Globus pallidus (tissue), 1 donor: ENCODE measurements around the gene RBCK1.
A peak's percentile ranks its signal among the peaks of the same experiment; 100 is the strongest.
"Not testable (repeated sequence)": the region's sequence is repeated elsewhere in the genome, so short reads cannot be mapped to it uniquely, and the experiment has no call there.

Experiments
- DNase-seq: peaks from one replicate; pipeline ENCODE4 v3.0.0-alpha.2; 2015; ENCODE audit warnings: low spot score

Gene RBCK1

DNA sequence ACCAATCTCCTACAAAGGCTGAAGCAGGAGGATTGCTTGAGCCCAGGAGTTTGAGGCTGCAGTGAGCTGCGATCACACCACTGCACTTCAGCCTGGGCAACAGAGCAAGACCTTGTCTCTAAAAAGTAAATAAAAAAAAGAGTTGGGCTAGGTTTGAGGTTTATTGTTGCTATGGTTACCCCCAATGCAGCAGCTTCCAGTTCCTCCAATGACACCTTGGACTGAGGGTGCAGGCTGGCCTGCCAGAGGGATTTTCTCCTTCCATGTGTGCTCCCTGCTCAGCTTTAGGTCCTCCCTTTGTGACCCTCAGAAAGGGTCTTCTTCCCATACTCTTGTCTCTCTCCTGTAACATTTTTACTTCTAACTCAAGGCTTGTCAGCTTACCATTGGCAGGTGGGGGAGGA, 64.8 kb downstream of the RBCK1 start:
- no peak for DNase-seq

DNA sequence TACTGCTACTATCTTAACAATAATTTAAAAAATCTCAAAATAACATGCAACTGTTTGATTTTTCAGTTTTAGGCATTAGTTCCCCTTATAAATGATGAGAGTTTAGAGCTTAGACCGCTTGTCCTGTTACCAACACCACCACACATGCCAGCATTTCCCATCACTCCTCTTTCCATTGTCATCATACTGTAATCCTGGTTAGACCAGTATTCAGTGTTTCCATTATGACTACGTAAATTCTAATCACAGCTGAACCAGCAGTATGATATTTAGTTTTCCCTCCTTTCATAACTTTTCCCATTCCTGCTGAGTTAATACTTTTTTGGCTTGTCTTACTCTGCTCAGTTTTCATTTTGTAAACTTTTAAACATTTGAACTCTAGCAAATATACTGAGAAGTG, 66.5 kb downstream of the RBCK1 start:
- DNase-seq: no peak

DNA sequence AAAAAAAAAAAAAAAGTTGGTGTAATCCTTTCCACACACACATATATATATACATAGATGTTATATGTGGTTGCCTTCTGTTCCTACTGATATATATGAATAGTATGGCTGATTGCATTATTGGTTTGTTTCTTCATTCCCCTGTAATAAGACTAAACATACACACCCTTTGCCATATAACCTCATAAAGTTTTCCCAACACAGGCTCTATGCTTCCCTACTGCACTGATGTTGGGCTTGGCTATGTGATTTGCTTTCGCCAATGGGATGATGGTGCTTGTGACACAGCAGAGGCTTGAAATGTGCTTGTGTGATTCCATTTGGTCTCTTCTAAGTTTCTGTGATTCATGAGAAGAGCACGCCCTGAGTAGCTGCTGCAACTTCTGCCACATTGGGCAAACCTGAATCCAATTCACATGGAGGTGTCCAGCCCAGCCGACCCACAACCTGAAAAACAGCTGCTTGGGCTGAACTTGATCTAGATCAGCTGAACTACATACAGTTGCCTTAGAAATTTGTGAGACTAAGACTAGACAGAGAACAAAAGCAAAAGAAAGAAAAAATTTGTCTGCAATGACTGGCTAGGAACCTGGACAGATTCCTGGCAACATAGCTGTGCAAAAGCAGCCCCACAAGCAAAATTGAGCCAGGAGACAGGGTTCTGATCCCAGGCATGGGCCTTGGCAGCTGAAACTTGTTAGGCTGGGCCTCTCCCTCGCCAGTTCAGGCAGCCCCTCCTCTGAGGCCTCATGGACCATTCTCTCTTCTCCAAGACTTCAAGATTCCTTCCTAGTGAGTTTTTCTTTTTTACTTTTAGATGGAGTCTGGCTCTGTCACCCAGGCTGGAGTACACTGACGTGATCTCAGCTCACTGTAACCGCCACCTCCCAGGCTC, 67.6 kb downstream of the RBCK1 start:
- DNase-seq: no peak

DNA sequence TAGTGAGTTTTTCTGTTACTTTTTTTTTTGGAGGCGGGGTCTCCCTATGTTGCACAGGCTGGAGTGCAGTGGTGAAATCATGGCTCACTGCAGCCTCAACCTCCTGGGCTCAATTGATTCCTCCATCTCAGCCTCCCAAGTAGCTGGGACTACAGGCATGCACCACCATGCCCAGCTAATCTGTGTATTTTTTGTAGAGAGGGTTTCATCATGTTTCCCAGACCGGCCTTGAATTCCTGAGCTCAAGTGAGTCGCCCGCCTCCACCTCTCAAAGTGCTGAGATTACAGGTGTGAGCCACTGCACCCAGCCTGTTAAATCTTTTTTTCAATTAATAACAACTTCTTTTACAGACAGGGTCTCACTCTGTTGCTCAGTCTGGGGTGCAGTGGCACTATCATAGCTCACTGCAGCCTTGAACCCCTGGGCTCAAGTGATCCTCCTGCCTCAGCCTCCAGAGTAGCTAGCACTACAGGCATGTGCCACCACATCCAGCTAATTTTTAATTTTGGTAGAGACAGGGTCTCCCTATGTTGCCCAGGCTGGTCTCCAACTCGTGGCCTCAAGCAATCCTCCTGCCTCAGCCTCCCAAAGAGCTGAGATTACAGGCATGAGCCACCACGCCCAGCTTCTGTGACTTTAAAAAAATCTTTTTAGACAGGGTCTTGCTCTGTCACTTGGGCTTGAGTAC, 68.6 kb downstream of the RBCK1 start:
- DNase-seq: not testable (repeated sequence)

DNA sequence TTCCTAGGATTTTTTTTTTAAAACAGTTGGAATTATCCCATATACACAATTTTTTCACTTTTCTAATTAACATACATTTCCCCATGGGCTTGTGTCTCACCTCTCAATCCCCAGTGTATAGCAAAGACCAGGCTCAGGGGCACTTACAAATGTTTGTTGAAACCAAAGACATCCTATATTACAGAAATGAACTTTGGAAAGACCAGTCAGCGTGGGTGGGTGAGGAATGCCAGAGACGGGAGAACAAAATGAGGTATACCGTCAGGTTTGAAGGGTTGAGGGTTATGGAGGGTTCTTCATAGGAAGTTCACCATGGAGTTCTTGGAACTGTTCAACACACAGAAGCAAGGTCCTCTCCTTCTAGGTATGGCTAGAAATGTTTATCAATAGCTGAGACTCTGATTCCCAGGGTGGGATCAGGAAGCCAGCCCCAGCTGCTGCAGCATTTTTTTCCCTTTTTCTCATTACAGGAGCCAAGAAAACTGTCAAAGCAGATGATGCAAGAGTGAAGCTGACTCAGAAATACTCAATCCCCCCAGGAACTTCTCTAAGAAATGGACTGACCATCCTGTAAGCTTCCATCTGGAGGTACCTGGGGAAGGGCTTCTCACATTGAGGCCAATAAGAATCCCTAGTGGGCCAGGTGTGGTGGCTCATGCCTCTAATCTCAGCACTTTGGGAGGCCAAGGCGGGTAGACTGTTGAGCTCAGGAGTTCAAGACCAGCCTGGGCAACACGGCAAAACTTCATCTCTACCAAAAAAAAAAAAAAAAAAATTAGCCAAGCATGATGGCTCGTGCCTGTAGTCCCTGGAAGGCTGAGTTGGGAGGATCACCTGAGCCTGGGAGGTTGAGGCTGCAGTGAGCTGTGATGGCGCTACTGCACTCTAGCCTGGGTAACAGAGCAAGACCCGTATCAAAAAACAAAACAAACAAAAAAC, 70.2 kb downstream of the RBCK1 start:
- no peak for DNase-seq

DNA sequence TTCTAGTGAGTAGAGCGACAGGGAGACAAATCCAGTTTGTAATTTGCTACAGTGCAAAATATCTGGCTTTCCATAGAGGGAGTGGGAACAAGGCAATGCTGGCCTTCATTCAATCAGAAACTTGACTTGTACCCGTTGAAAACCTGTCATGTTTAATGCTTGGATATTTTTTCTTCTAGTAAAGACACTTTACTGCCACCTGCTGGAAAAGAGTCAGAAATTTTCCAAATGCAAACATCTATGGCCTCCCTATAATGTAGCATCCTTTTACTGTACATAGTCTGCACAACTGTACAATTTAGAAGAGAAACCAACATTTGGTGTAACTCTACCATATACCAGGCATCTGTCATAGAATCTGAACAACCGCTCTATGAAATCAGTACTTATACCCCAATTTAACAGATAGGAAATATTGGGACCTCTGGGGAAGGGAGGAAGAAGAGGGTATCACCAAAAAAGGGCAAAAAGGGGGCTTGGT, 70.9 kb downstream of the RBCK1 start:
- peak; percentile 58 for DNase-seq

DNA sequence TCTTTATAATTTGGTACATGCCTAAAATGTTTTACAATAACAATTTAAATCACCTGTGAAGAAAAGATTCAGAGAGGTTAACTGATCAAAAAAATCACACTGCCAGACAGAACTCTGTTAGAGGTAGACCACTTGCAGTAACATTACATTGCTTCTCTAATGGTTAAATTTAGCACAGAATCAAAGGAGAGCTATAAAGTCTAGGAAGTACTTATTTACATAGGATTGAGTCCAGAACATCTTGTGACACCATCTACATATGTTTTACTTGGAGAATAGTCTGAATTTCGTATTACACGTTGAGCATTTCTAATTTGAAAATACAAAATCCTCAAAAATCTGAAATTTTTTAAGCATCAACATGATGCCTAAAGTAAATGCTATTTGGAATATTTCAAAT, 71.4 kb downstream of the RBCK1 start:
- no peak for DNase-seq

DNA sequence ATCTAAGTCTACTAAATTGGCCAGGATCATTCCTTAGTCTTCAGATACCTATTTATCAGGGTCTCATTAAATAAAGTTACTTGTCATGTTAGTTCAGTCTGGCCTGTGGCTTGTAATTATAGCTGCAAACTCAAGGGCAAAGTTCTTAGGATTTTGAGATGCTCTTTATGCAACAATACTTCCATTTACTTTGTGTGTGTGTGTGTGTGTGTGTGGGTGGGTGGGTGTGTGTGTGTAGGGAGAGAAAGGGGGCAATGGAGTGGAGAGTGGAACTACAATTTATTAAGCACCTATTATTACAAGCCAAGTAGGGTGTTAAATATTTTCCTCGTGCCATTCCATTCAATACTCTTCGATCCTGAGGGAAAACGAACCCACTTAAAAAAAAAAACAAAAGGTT, 71.9 kb downstream of the RBCK1 start:
- no peak for DNase-seq

DNA sequence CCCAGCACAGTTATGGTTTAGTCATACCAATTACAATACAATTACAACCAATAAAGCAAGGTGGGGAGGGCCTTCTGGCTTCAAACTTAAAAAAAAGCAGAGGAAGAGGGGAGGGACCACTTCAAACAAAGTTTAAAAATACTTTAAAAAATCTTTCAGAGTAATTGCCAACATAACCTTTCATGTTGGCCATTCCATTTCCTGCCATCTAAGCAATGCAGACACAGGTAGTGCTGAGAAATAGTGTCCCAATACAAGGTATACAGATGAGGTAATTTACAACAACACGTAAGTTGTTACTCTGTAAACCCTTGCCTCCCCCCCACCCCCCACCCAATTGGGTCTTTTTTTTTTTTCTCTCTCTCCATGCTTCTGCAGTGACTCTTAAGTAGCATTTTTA, 73.1 kb downstream of the RBCK1 start:
- DNase-seq: no peak
